IMR-90 (cell line): ENCODE results near the gene AQP7. TPM values are rescaled to one million over a fixed set of nuclear protein-coding genes. Genes with fewer than 3 reads are reported as not detected.

Experiments
- ATAC-seq: fragments of 200-7000 bp; cut with Tn5 transposase; 2 replicates; pipeline ENCODE4 v1.9.1; 2020; ENCODE audit warnings: low read depth, mild to moderate bottlenecking, moderate library complexity
- BruUV-seq: library from RNA; stranded (reverse); fragments of 400-500 nt; replicated peaks from 2 replicates; lab custom pipeline; 2021; lab: Mats Ljungman, UMichigan
- CTCF ChIA-PET: fragments of 300-600 bp; formaldehyde crosslinking; extraction: SDS; loops from one replicate; lab custom pipeline; 2021; ENCODE audit warnings: antibody characterized with exemption; lab: Yijun Ruan, JAX
- POLR2A ChIA-PET: fragments of 300-600 bp; sonication (Branson Sonifier 250); formaldehyde crosslinking; loops from one replicate; lab custom pipeline; 2022; ENCODE audit warnings: antibody characterized with exemption; ENCODE audit not compliant: unreplicated experiment; lab: Charles Lee
- DNase-seq: peaks from one replicate; pipeline ENCODE4 v3.0.0; 2013
- H2AFZ ChIP-seq: replicated peaks from 2 replicates; pipeline ENCODE3; 2013; ENCODE audit warnings: low read length, mild to moderate bottlenecking; ENCODE audit not compliant: poor library complexity
- H2AK5ac ChIP-seq: 2 replicates; pipeline ENCODE4 v1.6.1; 2013; ENCODE audit warnings: low read depth, low read length, inconsistent platforms
- H2AK9ac ChIP-seq: replicated peaks from 2 replicates; pipeline ENCODE3; 2013; ENCODE audit warnings: mild to moderate bottlenecking, low read depth, low read length, moderate library complexity; ENCODE audit not compliant: poor library complexity
- H2BK120ac ChIP-seq: 2 replicates; pipeline ENCODE4 v1.6.1; 2013; ENCODE audit warnings: low read depth, low read length, inconsistent platforms
- H2BK15ac ChIP-seq: 3 replicates; pipeline ENCODE4 v1.6.1; 2013; ENCODE audit warnings: low read depth, low read length, inconsistent platforms
- H2BK20ac ChIP-seq: 2 replicates; pipeline ENCODE4 v1.6.1; 2013; ENCODE audit warnings: low read depth, mild to moderate bottlenecking, inconsistent platforms, low read length, moderate library complexity
- H2BK5ac ChIP-seq: 2 replicates; pipeline ENCODE4 v1.6.1; 2013; ENCODE audit warnings: mild to moderate bottlenecking, low read depth, low read length, inconsistent platforms; ENCODE audit not compliant: poor library complexity, severe bottlenecking
- H3K14ac ChIP-seq: replicated peaks from 2 replicates; pipeline ENCODE4 v1.6.1; 2013; ENCODE audit warnings: low read depth, low read length, inconsistent platforms
- H3K18ac ChIP-seq: 2 replicates; pipeline ENCODE4 v1.6.1; 2013; ENCODE audit warnings: low read depth, low read length, control low read depth
- H3K23ac ChIP-seq: 2 replicates; pipeline ENCODE4 v1.6.1; 2013; ENCODE audit warnings: low read depth, low read length, inconsistent platforms
- H3K27ac ChIP-seq: 2 replicates; pipeline ENCODE4 v1.5.1; 2013; ENCODE audit warnings: mild to moderate bottlenecking, control low read depth, low read length; ENCODE audit not compliant: insufficient read depth
- H3K27me3 ChIP-seq: 2 replicates; pipeline ENCODE4 v1.6.1; 2013; ENCODE audit warnings: low read length; ENCODE audit not compliant: control insufficient read depth, insufficient read depth
- H3K36me3 ChIP-seq: 2 replicates; pipeline ENCODE4 v1.6.1; 2013; ENCODE audit warnings: low read length, mixed read lengths; ENCODE audit not compliant: control insufficient read depth, insufficient read depth
- H3K4ac ChIP-seq: 2 replicates; pipeline ENCODE4 v1.6.1; 2013; ENCODE audit warnings: low read depth, low read length, inconsistent platforms
- H3K4me1 ChIP-seq: 2 replicates; pipeline ENCODE4 v1.6.1; 2013; ENCODE audit warnings: low read length, mixed read lengths; ENCODE audit not compliant: control insufficient read depth, insufficient read depth
- H3K4me2 ChIP-seq: 2 replicates; pipeline ENCODE4 v1.6.1; 2013; ENCODE audit warnings: low read depth, mild to moderate bottlenecking, control low read depth, low read length, moderate library complexity
- H3K4me3 ChIP-seq: 2 replicates; pipeline ENCODE4 v1.5.1; 2013; ENCODE audit warnings: low read depth, mild to moderate bottlenecking, control low read depth, low read length, moderate library complexity; ENCODE audit not compliant: insufficient read depth
- H3K56ac ChIP-seq: 2 replicates; pipeline ENCODE4 v1.6.1; 2013; ENCODE audit warnings: low read length, inconsistent platforms; ENCODE audit not compliant: insufficient read depth; ENCODE audit errors: extremely low read depth
- H3K79me1 ChIP-seq, 2 experiments: 2 replicates each; pipeline ENCODE4 v1.6.1; 2013; ENCODE audit warnings: low read length in 2 of 2, inconsistent platforms in 1 of 2, low read depth in 1 of 2
- H3K9ac ChIP-seq: 2 replicates; pipeline ENCODE4 v1.6.1; 2013; ENCODE audit warnings: low read depth, low read length, control low read depth
- H3K9me1 ChIP-seq: 2 replicates; pipeline ENCODE4 v1.6.1; 2013; ENCODE audit warnings: low read length, inconsistent platforms; ENCODE audit not compliant: insufficient read depth
- H3K9me3 ChIP-seq: 2 replicates; pipeline ENCODE4 v1.6.1; 2013; ENCODE audit warnings: low read length; ENCODE audit not compliant: control insufficient read depth, insufficient read depth
- H4K20me1 ChIP-seq: 2 replicates; pipeline ENCODE4 v1.6.1; 2013; ENCODE audit warnings: low read length, inconsistent platforms; ENCODE audit not compliant: insufficient read depth
- H4K5ac ChIP-seq: 2 replicates; pipeline ENCODE4 v1.6.1; 2013; ENCODE audit warnings: mild to moderate bottlenecking, low read depth, low read length, control low read depth
- H4K8ac ChIP-seq, 2 experiments: 2 replicates each; pipeline ENCODE4 v1.6.1; 2013; ENCODE audit warnings: low read depth in 2 of 2, low read length in 2 of 2, control low read depth in 1 of 2, inconsistent platforms in 1 of 2
- H4K91ac ChIP-seq: 2 replicates; pipeline ENCODE4 v1.6.1; 2013; ENCODE audit warnings: low read depth, low read length, inconsistent platforms; ENCODE audit not compliant: insufficient read depth
- BHLHE40 ChIP-seq: fragments of 150-350 bp; IDR thresholded peaks from 2 replicates; pipeline ENCODE4 v1.6.1; 2016; ENCODE audit warnings: mild to moderate bottlenecking, low read depth, low read length
- CEBPB ChIP-seq: IDR thresholded peaks from 2 replicates; pipeline ENCODE4 v1.6.1; 2012; ENCODE audit warnings: low read depth, low read length, improper control_type of control experiment
- CHD1 ChIP-seq: IDR thresholded peaks from 2 replicates; pipeline ENCODE4 v1.6.1; 2012; ENCODE audit warnings: low read depth, low read length, improper control_type of control experiment
- FOS ChIP-seq: fragments of 150-350 bp; IDR thresholded peaks from 2 replicates; pipeline ENCODE4 v1.6.1; 2016; ENCODE audit warnings: low read depth, low read length
- MAFK ChIP-seq: IDR thresholded peaks from 2 replicates; pipeline ENCODE4 v1.6.1; 2012; ENCODE audit warnings: low read depth, low read length, improper control_type of control experiment
- MAZ ChIP-seq: IDR thresholded peaks from 2 replicates; pipeline ENCODE4 v1.6.1; 2012; ENCODE audit warnings: low read depth, mild to moderate bottlenecking, low read length, improper control_type of control experiment, moderate library complexity, borderline replicate concordance
- MXI1 ChIP-seq: IDR thresholded peaks from 2 replicates; pipeline ENCODE4 v1.6.1; 2012; ENCODE audit warnings: low read depth, mild to moderate bottlenecking, low read length, moderate library complexity, borderline replicate concordance
- NFE2L2 ChIP-seq: fragments of 150-350 bp; IDR thresholded peaks from 2 replicates; pipeline ENCODE4 v1.6.1; 2016; ENCODE audit warnings: low read depth, mild to moderate bottlenecking, low read length
- POLR2A ChIP-seq: IDR thresholded peaks from 2 replicates; pipeline ENCODE4 v1.6.1; 2012; ENCODE audit warnings: mild to moderate bottlenecking, low read depth, low read length
- RAD21 ChIP-seq: IDR thresholded peaks from 2 replicates; pipeline ENCODE4 v1.6.1; 2012; ENCODE audit warnings: low read length, improper control_type of control experiment
- RCOR1 ChIP-seq: IDR thresholded peaks from 2 replicates; pipeline ENCODE4 v1.6.1; 2012; ENCODE audit warnings: mild to moderate bottlenecking, low read length, improper control_type of control experiment; ENCODE audit not compliant: insufficient replicate concordance
- RFX5 ChIP-seq: IDR thresholded peaks from 2 replicates; pipeline ENCODE4 v1.8.0; 2012; ENCODE audit warnings: low read depth, mild to moderate bottlenecking, low read length, moderate library complexity
- SMC3 ChIP-seq: fragments of 150-350 bp; IDR thresholded peaks from 2 replicates; pipeline ENCODE4 v1.6.1; 2016; ENCODE audit warnings: low read depth, mild to moderate bottlenecking, antibody characterized with exemption, low read length, moderate library complexity
- WGBS, 2 experiments: methylation state at CpG; one replicate each; pipeline versions ENCODE4 v1.1.5 to v1.1.7; 2013; ENCODE audit warnings: missing lambda C conversion rate in 2 of 2; ENCODE audit not compliant: insufficient read length in 1 of 2; ENCODE audit errors: extremely low coverage in 2 of 2; 5-methylcytosine and 5-hydroxymethylcytosine counted together
- dilution Hi-C: fragments of 300-500 bp; cut with HindIII; formaldehyde crosslinking; loops from one replicate; pipeline ENCODE4 v1.14.3; 2018; ENCODE audit warnings: low sequenced_read_pairs; ENCODE audit not compliant: unreplicated experiment
- in situ Hi-C: fragments of 300-500 bp; cut with MboI; formaldehyde crosslinking; loops from 3 replicates; pipeline ENCODE4 v1.14.3; 2019; ENCODE audit warnings: low sequenced_read_pairs, inconsistent platforms, mixed read lengths
- intact Hi-C: fragments of 100-400 bp; cut with micrococcal nuclease; formaldehyde crosslinking; loops from 2 replicates; pipeline ENCODE4 v1.10.0; 2022
- polyA plus RNA-seq, 3 experiments: library from polyadenylated mRNA; depleted of rRNA; stranded (reverse); fragments of >200 nt; gene quantifications; 2 replicates each; pipeline ENCODE4 v1.2.3, GENCODE V29; 2012; ENCODE audit warnings: low replicate concordance in 1 of 3
- total RNA-seq: library from RNA; depleted of rRNA; stranded (reverse); fragments of >200 nt; gene quantifications from 2 replicates; pipeline ENCODE4 v1.2.3, GENCODE V29; 2012
- TF ChIP-seq, protein P1 (sequence below): fragments of 150-350 bp; IDR thresholded peaks from 2 replicates; pipeline ENCODE4 v1.6.1; 2016; ENCODE audit warnings: low read depth, mild to moderate bottlenecking, low read length, moderate library complexity, borderline replicate concordance
- TF ChIP-seq, protein P2 (sequence below): fragments of 150-350 bp; IDR thresholded peaks from 2 replicates; pipeline ENCODE4 v1.6.1; 2017; ENCODE audit warnings: mild to moderate bottlenecking, antibody characterized with exemption, low read length, low read depth
- TF ChIP-seq, protein P3 (sequence below): conservative IDR thresholded peaks from 2 replicates; pipeline ENCODE4 v1.5.1; 2012; ENCODE audit warnings: mild to moderate bottlenecking, low read depth, low read length, improper control_type of control experiment

AQP7 gene
- total and polyA plus RNA-seq, 2 of the 4 experiments (the other 2 are of a cell fraction) = 0.07 TPM; not detected in 1

DNA sequence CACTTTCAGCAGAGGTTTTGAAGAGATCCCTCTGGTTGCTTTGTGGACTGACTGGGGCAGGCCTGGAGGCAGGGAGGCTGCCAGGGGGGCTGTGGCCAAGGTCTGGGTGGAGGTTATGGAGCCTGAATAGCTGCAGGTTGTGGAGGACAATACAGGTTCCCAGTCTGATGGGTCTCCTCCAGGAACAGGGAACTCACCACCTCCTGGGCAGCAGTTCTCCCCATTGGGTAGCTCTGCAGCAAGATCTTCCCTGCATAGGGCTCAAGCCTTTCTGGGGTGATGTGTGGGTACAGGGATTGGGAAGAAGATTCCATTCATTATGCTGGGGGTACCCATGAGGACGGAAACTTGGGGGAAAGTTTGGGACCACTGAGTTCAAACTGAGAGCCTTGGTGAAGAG, 38.2 kb upstream of the AQP7 start:
- 0 out of 2 replicates have a peak, but pooled peaks cover 4% of the 10 kb centered on the region for H3K9me1 ChIP-seq
- H3K27ac ChIP-seq = no peak overlapping the region
- no peak for DNase-seq
- no CpG with 5 or more reads among the region's 1 CpG for WGBS, 2 experiments
- no TSS peak for BruUV-seq
- H4K91ac ChIP-seq = no peak overlapping the region
- H2BK20ac ChIP-seq = no peak overlapping the region
- H3K23ac ChIP-seq = no peak overlapping the region
- H3K79me1 ChIP-seq = no peaks in the 10 kb centered on the region
- no peak overlapping the region for H4K8ac ChIP-seq
- dilution Hi-C loops = no loop called here
- no peak overlapping the region for H3K4ac ChIP-seq
- no peak overlapping the region for H3K4me3 ChIP-seq
- H2AFZ ChIP-seq = no peak overlapping the region
- H3K36me3 ChIP-seq = no peaks in the 10 kb centered on the region
- H3K14ac ChIP-seq = no peak overlapping the region
- H3K4me2 ChIP-seq = no peak overlapping the region
- POLR2A ChIA-PET = no interaction called here
- no peak overlapping the region for H2BK120ac ChIP-seq
- H2AK5ac ChIP-seq = no peak overlapping the region
- TF ChIP-seq BHLHE40 = no peak
- TF ChIP-seq POLR2A = no peak
- TF ChIP-seq, protein P1, sequence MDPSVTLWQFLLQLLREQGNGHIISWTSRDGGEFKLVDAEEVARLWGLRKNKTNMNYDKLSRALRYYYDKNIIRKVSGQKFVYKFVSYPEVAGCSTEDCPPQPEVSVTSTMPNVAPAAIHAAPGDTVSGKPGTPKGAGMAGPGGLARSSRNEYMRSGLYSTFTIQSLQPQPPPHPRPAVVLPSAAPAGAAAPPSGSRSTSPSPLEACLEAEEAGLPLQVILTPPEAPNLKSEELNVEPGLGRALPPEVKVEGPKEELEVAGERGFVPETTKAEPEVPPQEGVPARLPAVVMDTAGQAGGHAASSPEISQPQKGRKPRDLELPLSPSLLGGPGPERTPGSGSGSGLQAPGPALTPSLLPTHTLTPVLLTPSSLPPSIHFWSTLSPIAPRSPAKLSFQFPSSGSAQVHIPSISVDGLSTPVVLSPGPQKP = no peak
- TF ChIP-seq MXI1 = no peak
- no peak for TF ChIP-seq CHD1
- no peak for TF ChIP-seq MAFK
- TF ChIP-seq, protein P2, sequence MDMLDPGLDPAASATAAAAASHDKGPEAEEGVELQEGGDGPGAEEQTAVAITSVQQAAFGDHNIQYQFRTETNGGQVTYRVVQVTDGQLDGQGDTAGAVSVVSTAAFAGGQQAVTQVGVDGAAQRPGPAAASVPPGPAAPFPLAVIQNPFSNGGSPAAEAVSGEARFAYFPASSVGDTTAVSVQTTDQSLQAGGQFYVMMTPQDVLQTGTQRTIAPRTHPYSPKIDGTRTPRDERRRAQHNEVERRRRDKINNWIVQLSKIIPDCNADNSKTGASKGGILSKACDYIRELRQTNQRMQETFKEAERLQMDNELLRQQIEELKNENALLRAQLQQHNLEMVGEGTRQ = no peak
- TF ChIP-seq RCOR1 = no peak
- no peak for TF ChIP-seq NFE2L2
- TF ChIP-seq, protein P3, sequence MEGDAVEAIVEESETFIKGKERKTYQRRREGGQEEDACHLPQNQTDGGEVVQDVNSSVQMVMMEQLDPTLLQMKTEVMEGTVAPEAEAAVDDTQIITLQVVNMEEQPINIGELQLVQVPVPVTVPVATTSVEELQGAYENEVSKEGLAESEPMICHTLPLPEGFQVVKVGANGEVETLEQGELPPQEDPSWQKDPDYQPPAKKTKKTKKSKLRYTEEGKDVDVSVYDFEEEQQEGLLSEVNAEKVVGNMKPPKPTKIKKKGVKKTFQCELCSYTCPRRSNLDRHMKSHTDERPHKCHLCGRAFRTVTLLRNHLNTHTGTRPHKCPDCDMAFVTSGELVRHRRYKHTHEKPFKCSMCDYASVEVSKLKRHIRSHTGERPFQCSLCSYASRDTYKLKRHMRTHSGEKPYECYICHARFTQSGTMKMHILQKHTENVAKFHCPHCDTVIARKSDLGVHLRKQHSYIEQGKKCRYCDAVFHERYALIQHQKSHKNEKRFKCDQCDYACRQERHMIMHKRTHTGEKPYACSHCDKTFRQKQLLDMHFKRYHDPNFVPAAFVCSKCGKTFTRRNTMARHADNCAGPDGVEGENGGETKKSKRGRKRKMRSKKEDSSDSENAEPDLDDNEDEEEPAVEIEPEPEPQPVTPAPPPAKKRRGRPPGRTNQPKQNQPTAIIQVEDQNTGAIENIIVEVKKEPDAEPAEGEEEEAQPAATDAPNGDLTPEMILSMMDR = no peak
- no peak for TF ChIP-seq SMC3
- no peak for TF ChIP-seq FOS
- no peak for TF ChIP-seq CEBPB
- TF ChIP-seq RAD21 = no peak
- no peak for TF ChIP-seq RFX5
- no peak for TF ChIP-seq MAZ
- H4K20me1 ChIP-seq = no peaks in the 10 kb centered on the region
- H3K27me3 ChIP-seq = peaks cover 23% of the 10 kb centered on the region
- H4K5ac ChIP-seq = no peak overlapping the region
- no peak for ATAC-seq
- CTCF ChIA-PET = no interaction called here
- no peak overlapping the region for H2BK15ac ChIP-seq
- no peak overlapping the region for H2AK9ac ChIP-seq
- intact Hi-C loops = no loop called here
- no peak overlapping the region for H3K56ac ChIP-seq
- H2BK5ac ChIP-seq = no peak overlapping the region
- no peak overlapping the region for H3K9ac ChIP-seq
- in situ Hi-C loops = no loop called here
- no peaks in the 10 kb centered on the region for H3K9me3 ChIP-seq
- H3K18ac ChIP-seq = no peak overlapping the region
- peaks cover 2% of the 10 kb centered on the region; the same call in 1 of the 2 replicates for H3K4me1 ChIP-seq
